T-helper 22 cell (primary cell): ENCODE results near the gene PGD.
"Not testable (repeated sequence)": the region's sequence is repeated elsewhere in the genome, so short reads cannot be mapped to it uniquely, and the experiment has no call there.

ENCODE experiments used
- DNase-seq: peaks from one replicate; pipeline ENCODE4 v3.0.0-alpha.2; 2020; ENCODE audit warnings: low read depth

PGD gene

GRCh38 chr1:10398734-10399443 lies at the start of gene PGD:
Gene PGD (plus strand): TSS chr1:10399064. CDS start chr1:10399118, 54 bp downstream.
- DNase-seq = peak; percentile 94

GRCh38 chr1:10353282-10353681 lies 45.6 kb upstream of the PGD start:
- DNase-seq = no peak

- no peak for DNase-seq
Measured at GRCh38 chr1:10353693-10354092, 45.2 kb upstream of the PGD start.

- DNase-seq = no peak
Measured at GRCh38 chr1:10360045-10360444, 38.8 kb upstream of the PGD start.

- no peak for DNase-seq
Measured at GRCh38 chr1:10361515-10361914, 37.3 kb upstream of the PGD start.

GRCh38 chr1:10368194-10368593 lies 30.7 kb upstream of the PGD start:
- no peak for DNase-seq

GRCh38 chr1:10374442-10374860 lies 24.4 kb upstream of the PGD start:
- DNase-seq = no peak

GRCh38 chr1:10377365-10378029 lies 21.4 kb upstream of the PGD start:
- not testable (repeated sequence) for DNase-seq

- DNase-seq = no peak
Measured at GRCh38 chr1:10378081-10378841, 20.6 kb upstream of the PGD start.

GRCh38 chr1:10379101-10379620 lies 19.7 kb upstream of the PGD start:
- no peak for DNase-seq

- no peak for DNase-seq
Measured at GRCh38 chr1:10379676-10380075, 19.2 kb upstream of the PGD start.

- DNase-seq = no peak
Measured at GRCh38 chr1:10380594-10381275, 18.1 kb upstream of the PGD start.

- no peak for DNase-seq
Measured at GRCh38 chr1:10383630-10384029, 15.2 kb upstream of the PGD start.

- DNase-seq = no peak
Measured at GRCh38 chr1:10384219-10384618, 14.6 kb upstream of the PGD start.

- DNase-seq = no peak
Measured at GRCh38 chr1:10386761-10387676, 11.8 kb upstream of the PGD start.

GRCh38 chr1:10387677-10388386 lies 11.0 kb upstream of the PGD start:
- no peak for DNase-seq

- DNase-seq = no peak
Measured at GRCh38 chr1:10388387-10388715, 10.5 kb upstream of the PGD start.

GRCh38 chr1:10389271-10389973 lies 9.4 kb upstream of the PGD start:
- DNase-seq = no peak

GRCh38 chr1:10396870-10397269 lies 2.0 kb upstream of the PGD start:
- DNase-seq = no peak

GRCh38 chr1:10398278-10398733 lies 558 bp upstream of the PGD start:
- DNase-seq = no peak
